HG02642 (cell line): ENCODE results near the gene NCR3LG1.
"Not testable (repeated sequence)": the region's sequence is repeated elsewhere in the genome, so short reads cannot be mapped to it uniquely, and the experiment has no call there.

ENCODE experiments used
- ATAC-seq: cut with Tn5 transposase; IDR thresholded peaks from one replicate; pipeline ENCODE4 v1.9.1; 2021; ENCODE audit warnings: mild to moderate bottlenecking; ENCODE audit not compliant: unreplicated experiment, poor library complexity

The NCR3LG1 gene

GRCh38 chr11:17408026-17408425 lies 56.4 kb downstream of the NCR3LG1 start:
- no peak for ATAC-seq

DNA sequence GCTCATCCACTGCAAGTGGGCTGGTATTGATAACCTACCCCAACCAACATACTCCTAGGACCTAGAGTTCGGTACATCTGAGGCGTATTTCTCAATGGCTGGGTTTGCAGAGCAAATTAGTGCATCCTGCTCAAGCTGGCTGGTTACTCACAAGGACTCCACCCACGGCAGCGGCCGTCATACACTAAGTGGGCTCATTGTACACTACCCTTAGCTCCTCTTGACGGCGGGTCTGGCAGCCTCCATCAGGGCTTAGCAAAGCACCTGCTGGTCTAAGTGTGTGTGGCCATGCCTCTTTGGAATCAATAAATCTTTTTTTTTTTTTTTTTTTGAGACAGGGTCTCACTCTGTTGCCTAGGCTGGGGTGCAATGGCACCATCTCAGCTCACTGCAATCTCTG lies 57.0 kb downstream of the NCR3LG1 start:
- no peak for ATAC-seq

- no peak for ATAC-seq
Observed at GRCh38 chr11:17410606-17411379, 59.2 kb downstream of the NCR3LG1 start.

GRCh38 chr11:17411418-17411817 lies 59.8 kb downstream of the NCR3LG1 start:
- no peak for ATAC-seq

DNA sequence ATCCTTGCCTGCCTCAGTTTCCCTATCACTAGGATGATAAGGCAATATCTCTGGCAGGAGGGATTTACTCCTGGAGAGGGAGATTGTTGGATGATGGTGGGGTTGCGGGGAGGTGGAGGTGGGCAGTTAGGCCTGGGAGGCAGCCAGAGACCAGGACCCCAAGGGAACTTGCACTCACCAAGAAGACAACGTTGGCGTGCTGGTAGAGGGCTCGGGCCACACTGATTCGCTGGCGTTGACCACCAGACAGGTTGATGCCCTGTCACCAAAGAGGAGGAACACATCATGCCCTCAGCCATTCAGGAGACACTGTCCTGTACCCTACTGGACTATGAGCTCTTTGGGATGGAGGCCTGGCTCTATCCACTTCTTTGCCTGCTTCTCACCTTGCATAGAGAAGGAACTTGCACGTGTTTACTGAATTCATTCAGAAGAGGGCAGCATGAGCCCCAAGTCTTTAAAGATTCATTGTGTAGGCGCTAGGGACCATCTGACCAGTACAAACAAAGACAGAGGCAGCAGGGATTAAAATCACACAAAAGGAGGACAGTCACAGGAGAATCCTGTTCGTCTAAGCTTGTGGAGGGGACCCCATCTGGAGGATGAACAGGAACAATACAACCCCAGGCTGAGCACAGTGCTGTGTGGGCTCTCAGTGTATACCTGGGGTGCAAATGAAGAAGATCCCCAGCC lies 61.0 kb downstream of the NCR3LG1 start:
- ATAC-seq = no peak

GRCh38 chr11:17413414-17414316 lies 62.1 kb downstream of the NCR3LG1 start:
- no peak for ATAC-seq

- no peak for ATAC-seq
Observed at GRCh38 chr11:17414317-17414737, 62.7 kb downstream of the NCR3LG1 start.

DNA sequence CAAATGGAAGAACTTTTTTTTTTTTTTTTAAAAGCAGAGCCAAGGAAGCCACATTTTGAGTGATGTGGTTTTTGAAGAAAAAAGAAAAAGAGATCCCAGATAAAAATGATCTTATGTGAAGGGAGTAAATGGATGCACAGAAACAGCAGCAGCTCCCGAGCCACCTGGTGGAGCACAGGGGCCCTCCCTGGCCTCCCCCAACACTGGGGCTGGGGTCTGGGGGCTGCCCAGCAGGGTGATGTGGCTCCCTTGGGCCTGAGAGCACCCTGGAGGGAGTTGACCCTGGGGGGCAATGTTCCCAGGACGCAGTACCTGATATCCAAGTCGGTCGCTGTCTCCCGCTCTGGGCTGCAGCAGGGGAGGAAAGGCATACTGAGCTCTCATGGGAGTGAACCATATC lies 63.4 kb downstream of the NCR3LG1 start:
- no peak for ATAC-seq

GRCh38 chr11:17415523-17416104 lies 64.0 kb downstream of the NCR3LG1 start:
- ATAC-seq = no peak

DNA sequence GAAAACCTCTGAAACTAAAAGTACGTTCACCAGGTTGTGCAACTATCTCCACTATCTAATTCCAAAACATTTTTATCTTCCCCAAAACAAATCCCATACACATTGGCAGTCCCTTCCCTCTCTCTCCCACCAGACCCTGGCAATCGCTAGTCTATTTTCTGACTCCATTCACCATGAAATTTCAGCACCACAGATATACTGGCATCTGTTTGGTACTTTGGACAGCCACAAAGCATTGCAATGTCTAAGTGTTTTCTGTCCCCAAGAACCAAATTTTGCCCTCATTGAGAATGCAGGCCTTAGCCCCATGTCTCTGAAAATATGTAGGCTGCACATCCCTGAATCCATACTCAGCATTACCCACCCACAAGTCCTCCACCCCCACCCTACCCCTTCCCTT lies 64.9 kb downstream of the NCR3LG1 start:
- ATAC-seq = no peak

DNA sequence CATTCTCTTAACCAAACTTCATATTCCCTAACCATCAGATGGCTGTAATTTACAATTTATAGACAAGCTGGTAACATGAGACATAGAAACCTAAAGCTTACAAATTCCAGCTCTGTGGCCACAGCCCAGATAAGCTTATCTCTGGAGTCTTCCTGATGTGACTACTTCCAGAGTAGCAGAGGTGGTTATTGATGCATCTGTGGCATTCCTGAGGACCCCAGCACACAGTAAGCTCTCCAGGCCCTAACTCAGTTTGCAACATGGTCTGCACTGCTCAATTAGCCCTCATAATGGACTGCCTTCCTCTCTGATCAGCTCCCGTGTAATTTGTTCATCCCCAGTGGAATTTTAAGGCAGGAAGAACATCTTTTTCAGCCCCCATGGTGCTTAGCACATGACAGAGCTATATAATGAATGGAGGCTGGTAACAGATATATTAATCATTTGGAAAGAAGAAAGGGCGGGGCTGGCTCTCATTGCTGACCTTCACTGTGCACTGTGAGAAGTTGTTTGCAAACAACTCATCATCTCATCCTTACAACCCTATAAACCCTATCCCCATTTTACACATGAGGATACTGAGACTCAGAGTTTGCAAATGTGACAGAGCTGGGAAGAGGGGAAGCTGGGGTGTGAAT lies 67.0 kb downstream of the NCR3LG1 start:
- ATAC-seq = no peak

- no peak for ATAC-seq
Observed at GRCh38 chr11:17421781-17422180, 70.2 kb downstream of the NCR3LG1 start.

DNA sequence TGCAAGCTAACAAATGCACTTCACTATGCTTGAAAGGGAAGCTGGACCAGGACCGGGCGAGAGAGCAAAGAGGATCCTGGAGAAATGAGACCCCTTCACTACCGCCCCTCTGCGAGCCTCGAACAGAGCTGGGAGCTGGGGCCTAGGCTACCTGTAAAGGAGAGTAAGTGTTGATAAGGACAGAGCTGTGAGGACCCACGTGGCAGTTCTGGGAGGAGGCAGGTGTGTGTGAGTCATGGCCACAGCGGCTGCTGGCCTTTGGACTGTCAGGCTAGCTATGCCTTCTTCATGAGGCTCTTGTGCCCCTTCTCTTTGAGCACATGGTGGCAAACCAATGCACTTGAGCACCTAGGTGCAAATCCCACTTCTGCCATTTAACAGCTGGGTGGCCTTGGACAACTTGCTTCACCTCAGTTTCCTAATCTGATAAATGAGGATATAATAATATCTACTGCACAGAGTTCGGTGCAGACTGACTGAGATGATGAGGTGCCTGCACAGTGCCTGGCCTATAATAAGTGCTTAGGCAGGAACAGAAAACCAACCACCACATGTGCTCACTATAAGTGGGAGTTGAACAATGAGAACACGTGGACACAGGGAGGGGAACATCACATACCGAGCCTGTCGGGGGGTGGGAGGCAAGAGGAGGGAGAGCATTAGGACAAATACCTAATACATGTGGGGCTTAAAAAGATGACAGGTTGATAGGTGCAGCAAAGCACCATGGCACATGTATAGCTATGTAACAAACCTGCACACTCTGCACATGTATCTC lies 72.1 kb downstream of the NCR3LG1 start:
- ATAC-seq = no peak

DNA sequence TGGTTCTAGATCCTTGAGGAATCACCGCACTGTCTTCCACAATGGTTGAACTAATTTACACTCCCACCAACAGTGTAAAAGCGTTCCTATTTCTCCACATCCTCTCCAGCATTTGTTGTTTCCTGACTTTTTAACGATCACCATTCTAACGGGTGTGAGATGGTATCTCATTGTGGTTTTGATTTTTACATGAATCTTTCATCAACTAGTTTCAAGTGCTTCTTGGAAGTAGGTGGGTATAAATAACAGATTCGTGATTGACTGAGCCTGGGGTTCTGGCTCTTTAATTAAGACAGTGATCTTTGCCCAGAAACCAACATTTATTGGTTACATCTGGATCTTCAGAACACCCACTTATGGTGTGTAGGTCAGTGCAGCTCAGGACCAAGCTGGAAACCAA lies 74.6 kb downstream of the NCR3LG1 start:
- not testable (repeated sequence) for ATAC-seq
